ENCODE results near the gene FGGY. TPM values are rescaled to one million over a fixed set of nuclear protein-coding genes. Genes with fewer than 3 reads are reported as not detected.
"Not testable (repeated sequence)": the region's sequence is repeated elsewhere in the genome, so short reads cannot be mapped to it uniquely, and the experiment has no call there.

The FGGY gene
- total RNA-seq, 1 donor from 2014 or later, result 32.5 TPM

- no peak overlapping the region for H3K27ac ChIP-seq
- no peaks in the 10 kb centered on the region for H3K27me3 ChIP-seq
- Mint-ChIP-seq H3K9me3 (peaks cover 10% of the 10 kb centered on the region), H3K36me3 (peaks cover 4% of the 10 kb centered on the region), H3K4me3 (no peak overlapping the region), H3K27ac (no peak overlapping the region), H3K27me3 (ENCODE audit: insufficient read depth, low read depth) (peaks cover 4% of the 10 kb centered on the region), H3K4me1 (no peaks in the 10 kb centered on the region)
- H3K4me3 ChIP-seq, result no peak overlapping the region
- no peaks in the 10 kb centered on the region for H3K79me2 ChIP-seq (ENCODE audit: low read depth)
- H4K20me1 ChIP-seq (ENCODE audit: low read depth), result no peaks in the 10 kb centered on the region
- TF ChIP-seq, protein P1, sequence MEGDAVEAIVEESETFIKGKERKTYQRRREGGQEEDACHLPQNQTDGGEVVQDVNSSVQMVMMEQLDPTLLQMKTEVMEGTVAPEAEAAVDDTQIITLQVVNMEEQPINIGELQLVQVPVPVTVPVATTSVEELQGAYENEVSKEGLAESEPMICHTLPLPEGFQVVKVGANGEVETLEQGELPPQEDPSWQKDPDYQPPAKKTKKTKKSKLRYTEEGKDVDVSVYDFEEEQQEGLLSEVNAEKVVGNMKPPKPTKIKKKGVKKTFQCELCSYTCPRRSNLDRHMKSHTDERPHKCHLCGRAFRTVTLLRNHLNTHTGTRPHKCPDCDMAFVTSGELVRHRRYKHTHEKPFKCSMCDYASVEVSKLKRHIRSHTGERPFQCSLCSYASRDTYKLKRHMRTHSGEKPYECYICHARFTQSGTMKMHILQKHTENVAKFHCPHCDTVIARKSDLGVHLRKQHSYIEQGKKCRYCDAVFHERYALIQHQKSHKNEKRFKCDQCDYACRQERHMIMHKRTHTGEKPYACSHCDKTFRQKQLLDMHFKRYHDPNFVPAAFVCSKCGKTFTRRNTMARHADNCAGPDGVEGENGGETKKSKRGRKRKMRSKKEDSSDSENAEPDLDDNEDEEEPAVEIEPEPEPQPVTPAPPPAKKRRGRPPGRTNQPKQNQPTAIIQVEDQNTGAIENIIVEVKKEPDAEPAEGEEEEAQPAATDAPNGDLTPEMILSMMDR (IDR thresholded peaks at IDR 0.05), result no peak
- no peak for TF ChIP-seq EZH2phosphoT487 (IDR thresholded peaks at IDR 0.05)
- no peak overlapping the region for H3K9ac ChIP-seq
- H3K4me2 ChIP-seq, result no peak overlapping the region
- H3K4me1 ChIP-seq, result no peaks in the 10 kb centered on the region
- H3K9me3 ChIP-seq (ENCODE audit: low read depth), result no peaks in the 10 kb centered on the region
- H3K36me3 ChIP-seq, result no peaks in the 10 kb centered on the region
- no peak for DNase-seq (ENCODE audit: low spot score)
- no peaks in the 10 kb centered on the region for H3F3A ChIP-seq (ENCODE audit: low read depth)
- no peak overlapping the region for H2AFZ ChIP-seq (replicated peaks)
Observed at GRCh38 chr1:59579222-59579621, 282.3 kb downstream of the FGGY start.

DNA sequence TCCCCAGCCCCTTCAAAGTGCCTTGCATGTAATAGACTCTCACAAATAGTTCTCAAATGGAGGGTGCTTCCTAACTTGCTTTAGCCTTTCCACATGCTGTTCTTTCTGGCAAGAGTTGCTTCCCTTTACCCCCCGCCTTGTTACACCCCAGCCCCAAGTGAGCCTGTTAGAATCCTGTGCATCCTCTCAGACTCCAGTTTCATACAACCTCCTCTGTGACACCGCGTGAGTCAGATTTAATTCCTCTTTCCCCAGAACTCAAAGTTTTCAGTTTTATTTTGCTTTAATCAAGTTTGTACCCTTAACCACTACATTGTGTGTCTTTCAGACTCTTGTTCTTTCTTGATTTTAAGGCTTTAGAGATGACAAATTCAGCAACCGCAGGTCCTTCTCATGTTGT is 283.4 kb downstream of the FGGY start:
- H3K36me3 Mint-ChIP-seq, result peaks cover 4% of the 10 kb centered on the region
- Histone ChIP-seq H2AFZ (replicated peaks) (no peak overlapping the region), H3F3A (ENCODE audit: low read depth) (no peaks in the 10 kb centered on the region), H4K20me1 (ENCODE audit: low read depth) (no peaks in the 10 kb centered on the region), H3K4me2 (no peak overlapping the region), H3K36me3 (no peaks in the 10 kb centered on the region), H3K27ac (no peak overlapping the region), H3K9ac (no peak overlapping the region), H3K79me2 (ENCODE audit: low read depth) (no peaks in the 10 kb centered on the region), H3K9me3 (ENCODE audit: low read depth) (no peaks in the 10 kb centered on the region), H3K4me3 (no peak overlapping the region), H3K4me1 (no peaks in the 10 kb centered on the region), H3K27me3 (no peaks in the 10 kb centered on the region)
- no peaks in the 10 kb centered on the region for H3K4me1 Mint-ChIP-seq
- peaks cover 4% of the 10 kb centered on the region for H3K27me3 Mint-ChIP-seq (ENCODE audit: insufficient read depth, low read depth)
- peaks cover 11% of the 10 kb centered on the region for H3K9me3 Mint-ChIP-seq
- H3K4me3 Mint-ChIP-seq, result no peak overlapping the region
- H3K27ac Mint-ChIP-seq, result no peak overlapping the region
- TF ChIP-seq EZH2phosphoT487 (IDR thresholded peaks at IDR 0.05) (no peak), EZH2 (IDR thresholded peaks at IDR 0.05) (no peak)
- TF ChIP-seq, protein P1 (IDR thresholded peaks at IDR 0.05), result no peak
- no peak for DNase-seq (ENCODE audit: low spot score)

- H3K4me1 Mint-ChIP-seq, result peaks cover 24% of the 10 kb centered on the region
- not testable (repeated sequence) for H3K27ac ChIP-seq; H3K9ac ChIP-seq; H3F3A ChIP-seq (ENCODE audit: low read depth); H3K4me3 Mint-ChIP-seq; H3K9me3 ChIP-seq (ENCODE audit: low read depth); H4K20me1 ChIP-seq (ENCODE audit: low read depth); H2AFZ ChIP-seq (replicated peaks); H3K79me2 ChIP-seq (ENCODE audit: low read depth); H3K27me3 Mint-ChIP-seq (ENCODE audit: insufficient read depth, low read depth); H3K27me3 ChIP-seq; DNase-seq (ENCODE audit: low spot score); H3K4me3 ChIP-seq; H3K4me2 ChIP-seq; H3K36me3 Mint-ChIP-seq; H3K27ac Mint-ChIP-seq; H3K36me3 ChIP-seq
- H3K9me3 Mint-ChIP-seq, result peaks cover 16% of the 10 kb centered on the region
- H3K4me1 ChIP-seq, result peaks cover 22% of the 10 kb centered on the region
Observed at GRCh38 chr1:59592410-59592809, 295.5 kb downstream of the FGGY start.

GRCh38 chr1:59592924-59593323 is 296.0 kb downstream of the FGGY start:
- Histone ChIP-seq H3K4me3 (no peak overlapping the region), H3K4me1 (peaks cover 22% of the 10 kb centered on the region), H3K27me3 (no peaks in the 10 kb centered on the region), H3K36me3 (no peaks in the 10 kb centered on the region), H3K9ac (no peak overlapping the region), H3K4me2 (no peak overlapping the region), H3F3A (ENCODE audit: low read depth) (no peaks in the 10 kb centered on the region), H3K9me3 (ENCODE audit: low read depth) (no peaks in the 10 kb centered on the region), H2AFZ (replicated peaks) (no peak overlapping the region), H3K79me2 (ENCODE audit: low read depth) (no peaks in the 10 kb centered on the region), H3K27ac (no peak overlapping the region), H4K20me1 (ENCODE audit: low read depth) (no peaks in the 10 kb centered on the region)
- no peaks in the 10 kb centered on the region for H3K36me3 Mint-ChIP-seq
- no peak overlapping the region for H3K4me3 Mint-ChIP-seq
- H3K4me1 Mint-ChIP-seq, result peaks cover 24% of the 10 kb centered on the region
- H3K27ac Mint-ChIP-seq, result no peak overlapping the region
- H3K27me3 Mint-ChIP-seq (ENCODE audit: insufficient read depth, low read depth), result peaks cover 2% of the 10 kb centered on the region
- TF ChIP-seq EZH2phosphoT487 (IDR thresholded peaks at IDR 0.05) (no peak), EZH2 (IDR thresholded peaks at IDR 0.05) (no peak)
- TF ChIP-seq, protein P1 (IDR thresholded peaks at IDR 0.05), result no peak
- peaks cover 14% of the 10 kb centered on the region for H3K9me3 Mint-ChIP-seq
- DNase-seq (ENCODE audit: low spot score), result no peak

Measured in neural progenitor cell (in vitro differentiated cells).